Muscle of arm (tissue), 12 donors: ENCODE data around the gene PANK2. TPM values are rescaled to one million over a fixed set of nuclear protein-coding genes. Genes with fewer than 3 reads are reported as not detected.
"Not testable (repeated sequence)": the region's sequence is repeated elsewhere in the genome, so short reads cannot be mapped to it uniquely, and the experiment has no call there.

Source experiments
- DNase-seq: peaks from one replicate; pipeline ENCODE4 v3.0.0-alpha.2; 2013
- polyA plus RNA-seq, 12 donors: library from polyadenylated mRNA; unstranded; fragments of 120-200 nt; gene quantifications; one replicate each; pipeline ENCODE4 v1.2.1, GENCODE V29; 2013; ENCODE audit not compliant: insufficient read length in 12 of 12

PANK2 gene
- polyA plus RNA-seq, 12 donors = 9.5 to 33.9 (median 29.2) TPM; not detected in 1

DNA sequence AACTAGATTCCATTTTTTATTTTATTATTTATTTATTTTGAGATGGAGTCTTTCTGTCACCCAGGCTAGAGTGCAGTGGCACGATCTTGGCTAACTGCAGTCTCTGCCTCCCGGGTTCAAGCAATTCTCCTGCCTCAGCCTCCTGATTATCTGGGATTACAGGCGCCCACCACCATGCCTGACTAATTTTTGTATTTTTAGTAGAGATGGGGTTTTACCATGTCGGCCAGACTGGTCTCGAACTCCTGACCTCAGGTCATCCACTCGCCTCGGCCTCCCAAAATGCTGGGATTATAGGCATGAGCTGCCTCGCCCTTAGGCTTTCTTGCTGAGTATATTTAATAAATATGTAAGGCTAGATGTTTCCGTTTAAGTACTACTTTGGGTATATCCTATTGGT is 9.0 kb downstream of the PANK2 start:
- not testable (repeated sequence) for DNase-seq

DNA sequence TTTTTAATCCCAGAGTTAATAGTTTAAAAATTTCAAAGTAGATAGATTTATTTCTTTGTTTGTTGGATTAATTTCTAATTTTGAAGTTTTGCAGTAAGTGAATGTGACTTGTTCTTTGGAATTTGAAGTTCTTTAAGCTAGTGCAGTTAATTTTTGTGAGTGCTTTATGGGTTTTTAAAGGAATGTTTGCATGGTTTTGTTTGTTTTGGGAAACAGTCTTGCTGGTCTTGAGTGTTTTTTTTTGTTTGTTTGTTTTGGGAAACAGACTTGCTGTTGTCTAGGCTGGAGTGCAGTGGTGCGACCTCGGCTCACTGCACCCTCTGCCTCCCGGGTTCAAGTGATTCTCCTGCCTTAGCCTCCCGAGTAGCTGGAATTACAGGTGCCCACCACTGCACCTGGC is 9.5 kb downstream of the PANK2 start:
- no peak for DNase-seq

DNA sequence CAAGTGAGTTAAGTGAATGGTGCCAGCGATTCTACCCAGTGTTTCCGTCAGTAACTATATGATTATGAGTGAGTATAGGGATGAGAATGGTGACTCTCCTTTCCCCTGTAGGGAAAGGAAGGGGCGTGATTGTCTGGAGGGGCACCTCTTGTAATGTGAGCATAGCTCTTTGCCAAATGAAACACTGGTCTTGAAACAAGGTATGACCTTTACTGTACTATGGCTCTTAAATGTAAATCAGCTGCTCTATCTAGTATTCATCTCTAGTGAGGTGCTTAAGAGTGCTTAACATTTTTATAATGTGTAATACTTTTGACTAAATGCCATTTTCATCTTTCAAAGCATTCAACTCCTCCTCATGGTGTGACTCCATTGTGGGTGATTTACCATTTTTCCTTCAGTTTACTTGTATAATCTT is 11.0 kb downstream of the PANK2 start:
- DNase-seq = no peak

DNA sequence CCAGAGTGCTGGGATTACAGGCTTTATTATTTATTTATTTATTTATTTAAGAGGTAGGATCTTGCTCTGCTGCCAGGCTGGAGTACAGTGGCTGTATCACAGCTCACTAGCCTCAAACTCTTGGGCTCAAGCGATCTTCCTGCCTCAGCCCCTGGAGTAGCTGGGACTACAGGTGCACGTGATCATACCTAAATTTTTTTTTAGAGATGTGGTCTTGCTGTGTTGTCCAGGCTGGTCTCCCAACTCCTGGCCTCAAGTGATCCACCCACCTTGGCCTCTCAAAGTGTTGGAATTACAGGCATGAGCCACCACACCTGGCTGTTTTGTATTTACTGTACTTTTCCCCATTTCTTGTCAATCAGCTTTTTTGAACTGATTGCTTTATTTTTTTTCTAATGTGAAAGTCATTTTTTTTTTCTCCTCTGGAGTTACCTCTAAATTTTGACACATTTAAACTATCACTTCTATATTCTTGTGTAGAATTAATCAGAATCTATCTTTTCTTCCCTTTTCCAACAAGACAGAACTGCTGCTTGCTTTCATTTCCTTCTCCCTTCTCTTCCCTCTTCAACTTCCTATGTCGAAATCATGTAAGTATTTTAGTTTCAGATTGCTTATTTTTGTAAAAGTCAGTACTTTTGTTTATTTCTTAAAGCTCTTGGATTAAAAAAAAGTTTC is 12.0 kb downstream of the PANK2 start:
- no peak for DNase-seq

DNA sequence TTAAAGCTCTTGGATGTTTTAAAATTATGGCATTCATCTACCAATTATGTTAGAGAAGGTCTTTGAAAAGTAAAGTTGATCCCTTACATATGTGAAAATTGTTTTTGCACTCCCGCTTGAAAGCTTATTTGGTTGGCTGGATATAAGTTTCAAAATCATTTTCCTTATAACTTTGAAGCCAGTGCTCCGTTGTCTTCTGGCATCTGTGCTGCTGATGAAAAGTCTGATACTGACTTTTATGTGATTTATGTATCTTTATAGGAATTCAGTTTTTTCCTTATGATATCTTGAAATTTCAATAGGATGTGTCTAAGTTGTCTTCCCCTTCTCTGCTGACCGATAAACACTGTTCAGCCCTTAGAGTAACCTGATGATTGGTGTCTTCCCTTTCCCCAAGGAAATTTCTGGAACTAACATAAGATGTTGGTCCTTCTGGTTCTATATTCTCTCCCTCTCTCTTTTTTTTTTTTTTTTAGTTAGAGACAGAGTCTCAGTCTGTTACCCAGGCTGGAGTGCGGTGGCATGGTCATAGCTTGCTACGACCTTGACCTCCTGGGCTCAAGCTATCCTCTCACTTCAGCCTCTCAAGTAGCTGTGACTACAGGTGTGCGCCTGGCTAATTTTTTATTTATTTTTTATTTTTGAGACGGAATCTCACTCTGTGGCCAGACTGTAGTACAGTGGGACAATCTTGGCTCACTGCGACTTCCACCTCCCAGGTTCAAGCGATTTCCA is 12.7 kb downstream of the PANK2 start:
- DNase-seq = peak; percentile 45

DNA sequence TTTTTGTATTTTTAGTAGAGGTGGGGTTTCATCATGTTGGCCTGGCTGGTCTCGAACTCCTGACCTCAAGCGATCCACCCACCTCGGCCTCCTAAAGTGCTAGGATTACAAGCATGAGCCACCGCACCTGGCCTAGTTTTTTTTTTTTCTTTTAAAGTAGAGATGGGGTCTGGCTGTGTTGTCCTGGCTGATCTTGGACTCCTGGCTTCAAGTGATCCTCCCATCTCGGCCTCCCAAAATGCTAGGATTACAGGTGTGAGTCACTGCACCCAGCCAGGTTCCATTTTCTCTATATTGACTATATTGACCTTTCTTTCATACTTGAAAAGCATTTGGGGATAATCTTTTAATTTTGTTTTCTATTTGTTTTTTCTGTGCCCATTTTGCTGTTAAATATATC is 13.3 kb downstream of the PANK2 start:
- no peak for DNase-seq

DNA sequence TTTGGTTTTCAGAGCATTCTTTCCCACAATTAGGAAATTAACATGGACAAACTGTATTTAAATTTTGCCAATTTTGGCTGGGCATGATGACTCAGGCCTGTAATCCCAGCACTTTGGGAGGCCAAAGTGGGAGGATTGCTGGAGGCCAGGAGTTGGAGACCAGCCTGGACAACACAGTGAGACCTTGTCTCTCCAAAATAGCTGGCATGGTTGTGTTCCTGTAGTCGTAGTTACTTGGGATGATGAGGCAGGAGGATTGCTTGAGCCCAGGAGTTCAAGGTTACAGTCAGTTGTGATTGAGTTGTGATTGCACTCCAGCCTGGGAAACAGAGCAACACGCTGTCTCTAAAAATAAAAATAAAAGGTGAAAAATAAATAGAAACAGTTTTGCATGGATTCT is 15.0 kb downstream of the PANK2 start:
- no peak for DNase-seq

DNA sequence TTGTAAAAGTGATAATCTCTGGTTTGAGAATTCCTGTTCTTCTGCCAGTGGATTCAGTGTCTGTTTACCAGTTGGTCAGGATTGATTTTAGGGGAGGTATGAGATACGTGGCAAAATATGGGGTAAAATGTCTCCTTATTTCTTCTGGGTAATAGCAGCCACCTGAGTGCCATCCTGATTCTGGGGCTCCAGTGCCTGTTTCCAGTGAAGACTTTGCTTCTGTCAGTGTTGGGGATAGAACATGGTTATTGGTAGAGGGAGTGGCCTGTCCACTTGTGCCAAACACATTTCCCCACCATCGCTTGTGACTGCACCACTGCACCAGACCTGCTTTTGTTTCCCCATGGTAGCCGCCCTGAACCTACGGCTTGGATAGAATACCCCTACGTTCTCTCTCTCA is 15.7 kb downstream of the PANK2 start:
- DNase-seq = no peak

DNA sequence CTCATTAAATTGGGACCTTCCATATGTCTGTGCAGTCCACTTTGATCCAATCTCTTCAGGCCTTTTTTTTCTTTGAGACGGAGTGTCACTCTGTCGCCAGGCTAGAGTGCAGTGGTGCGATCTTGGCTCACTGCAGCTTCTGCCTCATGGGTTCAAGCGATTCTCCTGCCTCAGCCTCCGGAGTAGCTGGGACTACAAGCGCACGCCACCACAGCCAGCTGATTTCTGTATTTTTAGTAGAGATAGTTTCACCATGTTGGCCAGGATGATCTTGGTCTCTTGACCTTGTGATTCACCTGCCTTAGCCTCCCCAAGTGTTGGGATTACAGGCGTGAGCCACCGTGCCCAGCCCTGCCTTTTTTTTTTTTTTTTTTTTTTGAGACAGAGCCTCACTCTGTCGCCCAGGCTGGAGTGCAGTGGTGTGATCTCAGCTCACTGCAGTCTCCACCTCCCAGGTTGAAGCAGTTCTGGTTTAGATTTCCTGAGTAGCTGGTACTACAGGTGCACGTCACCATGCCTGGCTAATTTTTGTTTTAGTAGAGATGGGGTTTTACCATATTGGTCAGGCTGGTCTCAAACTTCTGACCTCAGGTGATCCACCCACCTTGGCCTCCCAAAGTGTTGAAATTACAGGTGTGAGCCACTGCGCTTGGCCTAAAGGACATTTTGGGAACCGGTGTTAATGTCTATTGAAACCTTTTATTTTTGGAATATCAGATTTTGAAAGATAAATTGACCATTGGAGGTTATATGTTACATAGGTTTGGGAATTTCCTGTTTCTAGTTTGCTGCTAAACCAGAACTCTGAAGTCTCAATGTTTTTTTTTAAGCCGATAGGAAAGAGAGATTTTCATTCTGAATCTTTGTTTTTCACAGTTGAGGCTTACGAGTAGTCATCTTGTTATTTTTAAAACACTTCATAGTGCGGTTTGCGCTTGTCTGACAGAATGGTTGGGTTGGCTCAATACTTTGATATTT is 17.8 kb downstream of the PANK2 start:
- DNase-seq = not testable (repeated sequence)

DNA sequence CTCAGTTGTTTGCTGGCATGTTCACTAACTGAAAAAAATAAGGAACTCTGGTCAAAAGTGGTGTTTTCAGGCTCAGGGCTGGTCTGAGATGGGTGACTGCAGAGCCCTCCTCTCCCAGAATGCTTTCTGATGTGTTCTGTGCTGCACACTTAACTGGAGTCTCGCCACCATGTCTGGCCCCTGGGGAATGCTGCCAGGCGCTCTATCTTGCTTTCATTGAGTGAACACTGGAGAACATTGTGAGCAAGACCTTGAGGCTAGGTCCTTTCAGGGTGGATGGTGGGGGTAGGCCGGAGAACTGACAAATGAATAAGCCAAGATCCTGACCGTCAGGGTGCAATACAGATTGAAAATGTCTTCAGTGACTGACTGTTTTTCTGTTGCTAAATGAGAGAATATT is 19.5 kb downstream of the PANK2 start:
- no peak for DNase-seq

DNA sequence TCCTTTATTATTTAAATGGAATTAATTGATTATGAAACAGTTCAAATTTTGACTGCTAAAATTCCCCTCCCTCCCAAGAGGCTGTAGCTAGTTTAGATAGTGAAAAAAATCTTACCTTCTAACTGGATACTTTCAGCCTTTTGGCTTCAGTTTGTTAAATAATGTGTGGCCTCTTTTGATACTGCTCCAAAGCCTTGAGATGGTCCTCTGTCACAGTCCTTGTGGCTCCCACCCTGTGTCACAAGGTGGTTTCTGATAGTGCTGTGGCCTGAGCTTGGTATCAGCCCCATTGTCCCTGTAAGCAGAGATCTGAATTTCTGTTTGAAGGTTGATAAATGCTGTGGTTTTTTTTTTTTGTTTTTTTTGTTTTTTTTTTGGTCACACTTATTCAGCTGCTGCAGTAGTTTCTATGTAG is 20.8 kb downstream of the PANK2 start:
- DNase-seq = no peak

DNA sequence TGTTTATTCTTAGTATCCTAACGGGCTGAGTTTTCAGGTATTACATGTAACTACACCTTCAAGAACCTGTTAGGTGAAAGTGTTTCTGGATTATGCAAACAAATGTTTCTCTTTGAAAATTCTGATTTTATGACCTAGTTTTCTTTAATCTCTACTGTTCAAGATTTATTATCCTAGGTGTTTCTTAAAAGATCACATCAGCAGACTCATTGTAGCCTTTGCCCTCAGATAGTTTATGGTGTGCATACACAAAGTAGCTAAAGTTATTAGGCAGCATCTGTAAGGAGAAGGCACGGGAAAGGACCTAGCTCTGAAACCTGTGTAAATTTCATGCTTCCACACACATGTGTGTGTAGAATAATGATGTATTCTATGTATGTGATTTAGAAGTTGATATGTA is 21.7 kb downstream of the PANK2 start:
- DNase-seq = no peak

DNA sequence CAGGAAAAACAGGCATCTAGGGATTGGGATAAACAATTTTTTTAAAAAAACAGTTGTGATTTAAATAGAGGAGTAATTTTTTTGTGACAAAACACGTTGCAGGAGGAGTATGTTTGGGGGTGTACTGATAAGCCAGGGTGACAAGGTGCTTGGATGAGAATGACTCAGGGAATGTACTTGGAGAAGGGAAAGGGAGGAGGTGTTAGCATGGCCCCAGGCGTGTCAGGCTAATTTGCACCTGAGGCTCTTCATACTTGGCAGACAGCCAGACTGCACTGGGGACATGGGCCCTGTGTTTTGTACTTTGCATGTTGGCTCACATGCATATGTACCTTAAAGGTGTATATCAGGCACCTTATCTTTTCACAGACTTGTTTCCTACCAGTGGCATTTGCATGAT is 22.8 kb downstream of the PANK2 start:
- no peak for DNase-seq

DNA sequence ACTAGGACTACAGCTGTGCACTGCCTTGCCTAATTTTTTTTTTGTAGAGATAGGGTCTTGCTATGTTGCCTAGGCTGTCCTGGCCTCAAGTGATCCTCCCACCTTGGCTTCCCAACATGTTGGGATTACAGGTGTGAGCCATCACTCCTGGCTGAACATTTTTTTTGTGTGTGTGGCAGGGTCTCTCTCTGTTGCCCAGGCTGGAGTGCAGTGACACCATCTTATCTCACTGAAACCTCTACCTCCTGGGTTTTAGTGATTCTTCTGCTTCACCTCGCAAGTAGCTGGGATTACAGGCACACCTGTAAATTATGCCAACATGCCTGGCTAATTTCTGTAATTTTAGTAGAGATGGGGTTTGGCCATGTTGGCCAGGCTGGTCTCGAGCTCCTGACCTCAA is 25.3 kb downstream of the PANK2 start:
- DNase-seq = no peak

DNA sequence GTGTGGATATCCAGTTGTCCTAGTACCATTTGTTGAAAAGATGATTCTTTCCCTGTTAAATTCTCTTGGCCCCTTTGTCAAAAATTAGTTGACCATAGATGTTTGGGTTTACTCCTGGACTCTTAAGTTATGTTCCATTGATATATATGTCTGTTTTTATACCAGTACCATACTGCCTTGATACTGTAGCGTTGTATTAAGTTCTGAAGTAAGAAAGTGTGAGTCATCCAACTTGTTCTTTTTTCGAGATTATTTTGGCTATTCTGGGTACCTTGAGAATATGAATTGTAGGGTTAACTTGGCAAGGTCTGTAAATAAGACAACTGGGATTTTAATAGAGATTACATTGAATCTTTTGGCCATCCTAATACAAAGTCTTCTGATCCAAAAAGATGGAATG is 26.5 kb downstream of the PANK2 start:
- DNase-seq = no peak

DNA sequence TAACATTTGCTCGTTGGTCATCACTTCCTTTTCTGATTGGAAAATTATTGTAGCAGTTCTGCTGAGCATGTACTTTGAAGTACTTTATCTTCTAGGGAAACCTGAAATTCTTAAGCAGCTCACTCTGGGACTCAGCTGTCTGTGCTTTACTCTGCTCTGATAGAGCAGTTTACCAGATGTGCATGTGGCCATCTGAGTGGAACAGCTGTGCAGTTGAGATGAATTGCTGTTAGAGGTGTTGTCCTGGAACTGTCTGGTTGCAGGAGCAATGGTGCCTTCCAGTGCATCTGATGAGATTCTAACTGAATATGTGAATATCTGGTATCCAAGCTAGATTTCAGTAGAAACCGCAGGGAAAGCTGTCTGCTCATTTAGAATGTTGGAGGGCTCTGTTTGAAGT is 27.2 kb downstream of the PANK2 start:
- no peak for DNase-seq

DNA sequence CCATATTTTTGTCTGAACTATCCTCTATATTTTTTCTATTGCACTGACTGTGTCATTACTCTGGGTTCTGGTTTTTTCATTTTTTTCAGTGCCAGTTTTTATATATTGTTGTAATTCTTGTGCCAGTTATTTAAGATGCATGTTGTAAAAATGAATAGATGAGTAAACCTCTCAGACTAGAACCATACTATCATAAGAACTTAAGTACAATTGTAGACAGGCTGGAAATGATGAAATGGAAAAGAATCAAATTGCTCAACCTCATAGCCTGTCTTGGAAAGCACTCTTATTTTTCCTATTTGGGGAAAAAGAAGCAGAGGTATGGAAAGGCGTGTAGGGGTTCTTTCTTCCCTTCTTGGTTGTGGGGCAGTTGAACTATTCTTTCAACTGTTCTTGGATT is 30.2 kb downstream of the PANK2 start:
- DNase-seq = no peak

DNA sequence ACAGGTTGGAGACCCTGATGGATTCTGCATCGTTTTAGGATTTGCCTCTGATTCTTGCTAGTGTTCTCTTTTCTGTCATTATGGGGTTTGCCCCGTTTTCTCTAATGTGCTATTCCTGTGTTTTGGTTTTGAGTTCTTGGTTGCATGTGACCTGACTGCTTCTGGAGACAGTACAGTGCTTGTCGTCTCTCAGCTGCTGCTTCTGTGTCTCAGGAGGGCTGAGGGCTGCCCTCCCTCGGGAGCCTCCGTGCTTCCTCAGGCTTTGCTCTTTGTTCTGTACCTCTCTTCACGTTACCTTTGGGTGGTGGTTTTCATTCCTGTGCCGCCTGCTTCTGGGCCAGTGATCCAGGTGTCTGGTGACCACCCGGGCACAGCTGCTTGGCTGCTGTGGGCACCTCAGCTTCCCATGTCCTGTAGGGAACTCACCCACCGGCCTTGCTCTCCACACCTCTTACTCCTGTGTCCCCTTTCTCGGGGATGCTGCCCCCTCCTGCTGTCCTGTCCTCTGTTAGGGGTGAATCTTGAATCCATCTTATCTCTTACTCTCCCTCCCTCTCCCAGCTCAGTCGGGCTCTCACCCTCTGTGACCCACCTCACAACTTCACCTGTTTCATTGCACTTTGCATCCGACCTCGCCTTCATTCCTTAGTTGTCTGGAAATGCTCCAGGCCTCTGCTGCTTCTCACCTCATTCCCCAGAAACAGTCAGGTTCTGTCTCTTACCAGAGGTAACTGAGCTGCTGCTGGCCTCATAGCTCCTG is 33.2 kb downstream of the PANK2 start:
- no peak for DNase-seq

DNA sequence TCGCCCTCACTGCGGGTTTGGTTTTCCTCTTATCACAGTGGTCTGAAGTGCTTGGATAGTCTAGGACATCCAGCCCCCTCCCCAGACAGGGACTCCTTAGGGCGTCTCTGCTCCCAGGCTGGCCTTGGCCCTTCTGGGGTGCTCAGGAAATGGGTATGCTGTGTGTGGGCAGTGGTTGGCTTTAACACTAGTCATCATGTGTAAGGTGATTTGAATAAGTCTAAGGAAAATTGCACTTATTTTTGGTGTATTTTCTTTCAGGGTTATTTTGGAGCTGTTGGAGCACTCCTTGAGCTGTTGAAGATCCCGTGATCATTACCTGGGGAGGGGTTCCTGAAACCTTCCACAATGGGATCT is 33.8 kb downstream of the PANK2 start:
- DNase-seq = no peak

DNA sequence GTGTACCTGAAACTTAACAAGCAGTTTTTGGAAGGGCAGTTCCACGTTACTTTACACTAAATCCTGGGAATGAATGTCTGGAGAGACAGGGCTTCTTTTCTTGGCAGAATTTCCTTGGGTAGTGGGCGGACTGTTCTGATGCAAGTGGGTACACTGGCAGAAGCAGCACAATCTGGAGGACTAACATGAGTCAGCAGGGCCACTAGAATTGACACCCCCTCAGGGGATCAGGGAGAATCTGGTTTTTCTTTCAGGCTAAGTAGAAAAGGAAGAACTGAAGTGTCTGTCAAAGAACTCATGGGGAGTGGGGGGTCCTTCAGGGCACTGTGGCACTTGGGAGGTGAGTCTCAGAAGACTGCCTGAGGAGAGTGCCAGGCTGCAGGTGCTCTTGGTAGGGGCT is 34.6 kb downstream of the PANK2 start:
- DNase-seq = no peak

DNA sequence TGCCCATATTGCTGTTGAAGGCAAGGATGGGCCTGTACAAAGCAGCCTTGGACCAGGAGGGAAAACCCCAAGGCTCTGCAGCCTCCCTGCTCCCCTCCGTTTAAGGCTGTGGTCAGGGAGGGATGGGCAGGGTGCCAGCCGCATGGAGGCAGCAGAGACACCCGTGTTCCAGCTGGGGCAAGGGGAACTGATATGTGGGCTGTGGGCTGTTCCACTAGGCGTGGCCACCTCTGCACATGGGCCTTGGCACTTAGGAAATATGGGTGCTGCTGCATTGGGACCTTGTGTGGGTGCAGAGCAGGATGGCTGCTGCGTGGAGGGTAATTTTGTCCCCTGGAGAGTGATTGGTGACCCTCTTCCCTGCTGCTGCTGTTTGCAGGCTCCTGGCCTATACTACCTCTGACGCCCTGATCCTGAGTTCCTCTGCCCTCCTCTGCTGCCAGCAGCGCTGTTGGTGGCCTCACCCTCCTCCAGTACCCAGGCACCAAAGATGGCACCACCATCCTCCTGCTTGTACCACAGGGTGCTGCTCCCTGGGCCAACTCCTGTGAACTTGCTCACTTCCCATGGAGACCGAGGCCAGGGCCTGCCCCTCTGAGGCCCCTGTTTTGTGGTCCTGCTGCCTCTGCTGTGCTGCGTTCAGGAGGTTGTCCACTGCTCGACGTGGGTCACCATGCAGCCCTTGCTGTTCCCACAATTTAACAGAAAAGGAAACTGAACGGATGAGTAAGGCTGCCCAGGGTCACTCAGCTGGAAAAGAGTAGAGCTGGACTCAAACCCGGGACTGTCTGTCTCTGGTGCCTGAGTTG is 35.3 kb downstream of the PANK2 start:
- no peak for DNase-seq
